BE2C (cell line): ENCODE measurements around the gene TOPAZ1.

Source experiments
- DNase-seq: peaks from one replicate; pipeline ENCODE4 v3.0.0-alpha.2; 2020
- H3K27me3 ChIP-seq: fragments of 250-450 bp; sonication (Bioruptor Pico); 2 replicates; pipeline ENCODE4 v1.5.1; 2020; ENCODE audit warnings: mild to moderate bottlenecking
- H3K36me3 ChIP-seq: fragments of 250-450 bp; sonication (Bioruptor Pico); 2 replicates; pipeline ENCODE4 v1.5.1; 2020; ENCODE audit warnings: mild to moderate bottlenecking
- H3K4me1 ChIP-seq: fragments of 250-450 bp; sonication (Bioruptor Pico); 2 replicates; pipeline ENCODE4 v1.5.1; 2020
- H3K4me3 ChIP-seq: 2 replicates; pipeline ENCODE4 v1.5.1; 2011; ENCODE audit warnings: low read depth, low read length
- H3K9me3 ChIP-seq: fragments of 250-450 bp; sonication (Bioruptor Pico); 2 replicates; pipeline ENCODE4 v1.5.1; 2020
- CTCF ChIP-seq: IDR thresholded peaks from 2 replicates; pipeline ENCODE4 v1.5.1; 2012; ENCODE audit warnings: mild to moderate bottlenecking, low read depth, low read length

TOPAZ1 gene

GRCh38 chr3:44280077-44280476, 38.4 kb downstream of the TOPAZ1 start:
- H3K4me1 ChIP-seq, result no peaks in the 10 kb centered on the region
- no peaks in the 10 kb centered on the region for H3K36me3 ChIP-seq
- no peaks in the 10 kb centered on the region for H3K27me3 ChIP-seq
- no peak for TF ChIP-seq CTCF
- no peak for DNase-seq
- no peak overlapping the region for H3K4me3 ChIP-seq
- H3K9me3 ChIP-seq, result no peaks in the 10 kb centered on the region

GRCh38 chr3:44280631-44281030, 38.9 kb downstream of the TOPAZ1 start:
- H3K9me3 ChIP-seq, result no peaks in the 10 kb centered on the region
- H3K4me1 ChIP-seq, result no peaks in the 10 kb centered on the region
- TF ChIP-seq CTCF, result no peak
- H3K36me3 ChIP-seq, result no peaks in the 10 kb centered on the region
- DNase-seq, result no peak
- no peaks in the 10 kb centered on the region for H3K27me3 ChIP-seq
- no peak overlapping the region for H3K4me3 ChIP-seq

GRCh38 chr3:44284949-44285348, 43.3 kb downstream of the TOPAZ1 start:
- no peaks in the 10 kb centered on the region for H3K9me3 ChIP-seq
- TF ChIP-seq CTCF, result no peak
- no peak overlapping the region for H3K4me3 ChIP-seq
- H3K27me3 ChIP-seq, result no peaks in the 10 kb centered on the region
- no peaks in the 10 kb centered on the region for H3K4me1 ChIP-seq
- no peak for DNase-seq
- H3K36me3 ChIP-seq, result no peaks in the 10 kb centered on the region

- no peaks in the 10 kb centered on the region for H3K27me3 ChIP-seq
- no peaks in the 10 kb centered on the region for H3K36me3 ChIP-seq
- no peak for TF ChIP-seq CTCF
- H3K9me3 ChIP-seq, result no peaks in the 10 kb centered on the region
- no peaks in the 10 kb centered on the region for H3K4me1 ChIP-seq
- no peak for DNase-seq
- no peak overlapping the region for H3K4me3 ChIP-seq
These were observed 48.3 kb downstream of the TOPAZ1 start for GRCh38 chr3:44289882-44290462.

GRCh38 chr3:44292276-44292675, 50.6 kb downstream of the TOPAZ1 start:
- TF ChIP-seq CTCF, result no peak
- DNase-seq, result no peak
- H3K9me3 ChIP-seq, result no peaks in the 10 kb centered on the region
- no peaks in the 10 kb centered on the region for H3K36me3 ChIP-seq
- no peak overlapping the region for H3K4me3 ChIP-seq
- no peaks in the 10 kb centered on the region for H3K27me3 ChIP-seq
- H3K4me1 ChIP-seq, result no peaks in the 10 kb centered on the region

GRCh38 chr3:44292947-44293346, 51.3 kb downstream of the TOPAZ1 start:
- DNase-seq, result no peak
- Histone ChIP-seq H3K9me3 (no peaks in the 10 kb centered on the region), H3K36me3 (no peaks in the 10 kb centered on the region), H3K4me3 (no peak overlapping the region), H3K27me3 (no peaks in the 10 kb centered on the region), H3K4me1 (no peaks in the 10 kb centered on the region)
- TF ChIP-seq CTCF, result no peak
